HG03039 (cell line): Measurements from ENCODE around the gene CTSK.

ENCODE experiments used
- ATAC-seq: cut with Tn5 transposase; IDR thresholded peaks from one replicate; pipeline ENCODE4 v1.9.1; 2021; ENCODE audit warnings: mild to moderate bottlenecking, moderate library complexity; ENCODE audit not compliant: unreplicated experiment

The CTSK gene

DNA sequence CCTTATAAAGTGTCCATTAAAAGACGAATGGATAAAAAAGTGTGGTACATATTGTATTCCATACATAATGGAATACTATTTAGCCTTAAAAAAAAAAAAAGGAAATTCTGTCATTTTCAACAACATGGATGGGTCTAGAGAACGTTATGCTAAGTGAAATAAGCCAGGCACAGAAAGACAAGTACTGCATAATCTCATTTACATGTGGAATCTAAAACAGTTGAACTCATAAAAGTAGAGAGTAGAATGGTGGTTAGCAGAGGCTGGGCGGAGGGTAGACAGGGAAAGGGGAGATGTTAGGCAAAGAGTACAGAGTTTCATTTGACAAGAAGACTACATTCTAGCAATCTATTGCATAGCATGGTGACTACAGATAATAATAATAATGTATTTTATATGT, 45.0 kb downstream of the CTSK start:
- ATAC-seq, result no peak

DNA sequence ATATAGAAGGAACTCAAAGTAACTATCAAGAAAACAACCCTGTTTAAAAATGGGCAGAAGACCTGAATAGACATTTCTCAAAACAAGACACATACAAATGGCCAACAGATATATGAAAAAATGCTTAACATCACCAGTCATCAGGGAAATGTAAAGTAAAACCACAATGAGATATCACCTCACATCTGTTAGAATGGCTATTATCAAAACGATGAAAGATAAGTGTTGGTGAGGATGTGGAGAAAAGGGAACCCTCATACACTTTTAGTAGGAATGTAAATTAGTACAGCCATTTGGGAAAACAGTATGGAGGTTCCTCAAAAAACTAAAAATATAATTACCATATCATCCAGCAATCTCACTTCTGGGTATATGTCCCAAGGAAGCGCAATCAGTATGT, 45.5 kb downstream of the CTSK start:
- no peak for ATAC-seq

DNA sequence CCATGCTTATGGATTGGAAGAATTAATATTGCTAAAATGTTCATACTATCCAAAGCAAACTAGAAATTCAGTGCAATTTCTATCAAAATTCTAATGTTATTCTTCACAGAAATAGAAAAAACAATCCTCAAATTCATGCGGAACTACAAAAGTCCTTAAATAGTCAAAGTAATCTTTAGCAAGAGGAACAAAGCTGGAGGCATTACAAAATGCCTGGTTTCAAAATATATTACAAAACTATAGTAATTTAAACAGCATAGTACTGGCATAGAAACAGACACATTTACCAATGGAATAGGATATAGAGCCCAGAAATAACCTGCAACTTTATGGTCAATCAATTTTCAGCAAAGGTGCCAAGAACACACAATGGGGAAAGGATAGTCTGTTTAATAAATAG, 46.3 kb downstream of the CTSK start:
- no peak for ATAC-seq

DNA sequence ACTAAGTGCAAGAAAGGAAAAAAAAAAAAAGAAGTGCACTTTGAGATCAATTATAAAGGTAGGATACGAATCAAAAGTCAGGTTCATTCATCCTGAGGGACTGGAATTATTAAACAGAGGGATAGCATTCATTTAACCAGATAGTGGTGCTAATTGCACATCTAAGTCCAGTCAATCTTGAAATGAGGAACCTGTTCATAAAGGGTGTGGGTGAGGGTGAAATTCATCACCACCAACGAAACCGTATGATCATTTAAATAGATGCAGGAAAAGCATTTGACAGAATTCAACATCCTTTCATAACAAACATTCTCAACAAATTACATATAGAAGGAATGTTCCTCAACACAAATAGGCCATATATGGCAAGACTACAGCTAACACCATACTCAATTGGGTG, 48.0 kb downstream of the CTSK start:
- no peak for ATAC-seq

DNA sequence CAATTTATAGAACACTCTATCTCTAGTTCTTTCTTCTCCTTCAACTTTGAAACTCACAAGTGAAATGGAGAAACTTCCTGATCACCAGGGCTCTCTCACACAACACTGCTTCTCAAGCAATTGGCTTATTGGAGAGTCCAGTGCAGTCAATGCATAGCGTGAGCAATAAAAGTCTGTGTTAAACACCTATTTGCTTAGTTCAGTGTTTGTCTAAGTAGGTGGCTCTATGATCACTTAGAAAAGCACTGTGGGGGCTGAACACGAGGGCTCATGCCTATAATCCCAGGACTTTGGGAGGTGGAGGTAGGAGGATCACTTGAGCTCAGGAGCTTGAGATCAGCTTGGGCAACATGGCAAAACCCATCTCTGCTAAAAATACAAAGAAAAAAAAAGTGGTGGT, 54.6 kb downstream of the CTSK start:
- ATAC-seq, result no peak

DNA sequence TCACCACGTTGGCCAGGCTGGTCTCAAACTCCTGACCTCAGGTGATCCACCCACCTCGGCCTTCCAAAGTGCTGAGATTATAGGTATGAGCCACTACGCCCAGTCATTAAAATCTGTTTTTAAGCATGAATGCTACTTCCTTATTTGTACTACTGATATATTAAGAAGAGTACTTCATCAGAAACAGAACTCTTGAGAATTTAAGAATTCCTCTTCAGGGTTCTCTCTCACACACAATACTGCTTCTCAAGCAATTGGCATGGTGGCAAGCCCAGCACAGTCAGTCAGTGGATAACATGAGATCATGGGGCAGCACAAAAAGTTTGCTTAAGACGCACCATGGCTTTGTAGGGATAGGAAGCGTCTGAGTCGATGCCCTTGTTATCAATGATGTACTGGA, 56.6 kb downstream of the CTSK start:
- ATAC-seq, result no peak

DNA sequence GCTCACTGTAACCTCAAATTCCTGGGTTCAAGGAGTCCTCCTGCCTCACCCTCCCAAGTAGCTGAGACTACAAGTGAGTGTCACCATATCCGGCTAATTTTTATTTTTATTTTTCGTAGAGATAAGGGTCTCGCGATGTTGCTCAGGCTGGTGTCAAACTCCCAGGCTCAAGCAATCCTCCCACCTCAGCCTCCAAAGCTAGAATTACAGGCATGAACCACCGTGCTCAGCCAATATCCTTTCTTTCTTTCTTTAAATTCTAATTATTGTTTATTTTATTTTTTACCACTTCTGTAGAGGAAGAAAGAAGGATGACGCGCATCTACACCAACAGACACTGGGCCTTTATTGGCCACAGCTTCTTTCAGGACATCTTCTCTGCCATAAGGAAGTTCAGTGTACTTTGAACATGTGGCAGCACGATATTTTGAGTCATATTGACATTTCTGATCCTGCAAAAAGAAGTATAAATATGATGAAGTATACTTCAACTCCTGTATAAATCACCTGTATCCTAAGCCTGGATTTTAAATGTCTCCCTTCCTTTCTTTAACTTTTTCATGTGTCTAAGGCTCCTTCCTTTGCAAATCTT, 58.2 kb downstream of the CTSK start:
- no peak for ATAC-seq

DNA sequence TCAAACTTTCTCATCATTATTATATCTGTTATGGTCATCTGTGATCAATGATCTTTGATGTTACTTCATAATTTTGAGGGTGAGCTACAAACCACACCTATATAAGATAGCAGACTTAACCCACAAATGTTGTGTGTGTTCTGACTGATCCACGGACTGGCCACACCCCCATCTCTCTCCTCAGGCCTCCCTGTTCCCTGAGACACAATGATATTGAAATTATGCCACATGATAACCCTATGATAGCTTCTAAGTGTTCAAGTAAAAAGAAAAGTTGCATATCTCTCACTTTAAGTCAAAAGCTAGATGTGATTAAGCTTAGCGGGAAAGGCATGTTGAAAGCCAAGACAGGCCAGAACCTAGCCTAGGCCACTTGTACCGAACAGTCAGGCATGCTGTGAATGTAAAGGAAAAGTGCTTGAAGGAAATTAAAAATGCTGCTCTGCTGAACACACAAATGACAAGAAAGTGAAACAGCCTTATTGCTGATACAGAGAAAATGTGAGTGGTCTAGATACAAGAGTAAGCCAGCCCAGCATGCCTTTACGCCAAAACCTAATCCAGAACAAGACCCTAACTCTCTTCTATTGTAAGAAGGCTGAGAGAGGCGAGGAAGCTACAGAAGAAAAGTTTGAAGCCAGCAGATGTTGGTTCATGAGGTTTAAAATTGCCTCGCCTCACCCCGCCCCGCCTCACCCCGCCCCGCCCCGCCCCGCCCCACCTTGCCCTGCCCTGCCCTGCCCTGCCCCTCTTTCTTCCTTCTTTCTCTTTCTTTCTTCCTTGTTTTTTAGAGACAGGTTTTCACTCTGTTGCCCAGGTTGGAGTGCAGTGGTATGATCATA, 59.0 kb downstream of the CTSK start:
- ATAC-seq, result no peak
